OCI-LY1 (cell line): ENCODE measurements around the gene FGFR2.

Source experiments
- H2AFZ ChIP-seq: fragments of 200-600 bp; sonication (generic), shearing (Covaris generic); 2 replicates; pipeline ENCODE4 v1.6.0; 2014; ENCODE audit warnings: antibody characterized with exemption, mild to moderate bottlenecking, low read length
- H3F3A ChIP-seq: fragments of 200-600 bp; sonication (generic), shearing (Covaris generic); 2 replicates; pipeline ENCODE4 v1.6.0; 2014; ENCODE audit warnings: mild to moderate bottlenecking, antibody characterized with exemption, low read length, moderate library complexity; ENCODE audit not compliant: insufficient read depth
- H3K27ac ChIP-seq: fragments of 200-600 bp; sonication (generic); 2 replicates; pipeline ENCODE4 v1.5.1; 2014; ENCODE audit warnings: low read length, mixed run types, mild to moderate bottlenecking, low read depth; ENCODE audit not compliant: poor library complexity, severe bottlenecking
- H3K27me3 ChIP-seq: fragments of 200-600 bp; sonication (generic); 2 replicates; pipeline ENCODE4 v1.6.0; 2014; ENCODE audit warnings: antibody characterized with exemption, mild to moderate bottlenecking, low read length, moderate library complexity; ENCODE audit not compliant: insufficient read depth
- H3K36me3 ChIP-seq: fragments of 200-600 bp; sonication (generic); 2 replicates; pipeline ENCODE4 v1.6.1; 2014; ENCODE audit warnings: mild to moderate bottlenecking, antibody characterized with exemption, low read length, moderate library complexity, mixed read lengths; ENCODE audit not compliant: insufficient read depth
- H3K4me1 ChIP-seq: fragments of 200-600 bp; sonication (generic); 2 replicates; pipeline ENCODE4 v1.5.1; 2014; ENCODE audit warnings: mild to moderate bottlenecking, low read length, moderate library complexity; ENCODE audit not compliant: insufficient read depth, severe bottlenecking
- H3K4me2 ChIP-seq: fragments of 200-600 bp; sonication (generic), shearing (Covaris generic); 2 replicates; pipeline ENCODE4 v1.6.1; 2014; ENCODE audit warnings: low read length
- H3K4me3 ChIP-seq: fragments of 200-600 bp; sonication (generic); 2 replicates; pipeline ENCODE4 v1.5.1; 2014; ENCODE audit warnings: low read length, low read depth, mild to moderate bottlenecking, mixed read lengths; ENCODE audit not compliant: poor library complexity, severe bottlenecking
- H3K79me2 ChIP-seq: fragments of 200-600 bp; shearing (Covaris generic); 2 replicates; pipeline ENCODE4 v1.6.1; 2016; ENCODE audit warnings: mixed run types, low read length, mixed read lengths; ENCODE audit not compliant: insufficient read depth
- H3K9ac ChIP-seq: fragments of 200-600 bp; sonication (generic), shearing (Covaris generic); 2 replicates; pipeline ENCODE4 v1.6.1; 2014; ENCODE audit warnings: mild to moderate bottlenecking, low read length, mixed read lengths
- H3K9me2 ChIP-seq: fragments of 200-600 bp; sonication (generic), shearing (Covaris generic); 2 replicates; pipeline ENCODE4 v1.6.1; 2014; ENCODE audit warnings: low read depth, mild to moderate bottlenecking, low read length, mixed read lengths
- H3K9me3 ChIP-seq: fragments of 200-600 bp; shearing (Covaris generic); 2 replicates; pipeline ENCODE4 v1.6.1; 2014; ENCODE audit warnings: low read length, mixed read lengths
- H4K20me1 ChIP-seq: fragments of 200-600 bp; sonication (generic), shearing (Covaris generic); 2 replicates; pipeline ENCODE4 v1.6.0; 2016; ENCODE audit warnings: mild to moderate bottlenecking, low read length; ENCODE audit not compliant: insufficient read depth
- EZH2 ChIP-seq: fragments of 200-600 bp; sonication (generic), shearing (Covaris generic); IDR thresholded peaks from 2 replicates; pipeline ENCODE4 v1.8.0; 2017; ENCODE audit warnings: borderline replicate concordance, mixed run types, mild to moderate bottlenecking, antibody characterized with exemption, low read length, moderate library complexity, mixed read lengths
- TF ChIP-seq, protein P1 (sequence below): fragments of 200-600 bp; sonication (generic), shearing (Covaris generic); IDR thresholded peaks from 2 replicates; pipeline ENCODE4 v1.5.1; 2017; ENCODE audit warnings: mild to moderate bottlenecking, antibody characterized with exemption, low read length, moderate library complexity, mixed read lengths

The FGFR2 gene

GRCh38 chr10:121594623-121595350 lies 3.5 kb downstream of the FGFR2 start:
- H3K36me3 ChIP-seq = no peaks in the 10 kb centered on the region
- H3K4me3 ChIP-seq = no peak overlapping the region
- no peaks in the 10 kb centered on the region for H3K79me2 ChIP-seq
- no peak overlapping the region for H2AFZ ChIP-seq
- no peak overlapping the region for H3K4me2 ChIP-seq
- no peak overlapping the region for H3K9ac ChIP-seq
- TF ChIP-seq, protein P1, sequence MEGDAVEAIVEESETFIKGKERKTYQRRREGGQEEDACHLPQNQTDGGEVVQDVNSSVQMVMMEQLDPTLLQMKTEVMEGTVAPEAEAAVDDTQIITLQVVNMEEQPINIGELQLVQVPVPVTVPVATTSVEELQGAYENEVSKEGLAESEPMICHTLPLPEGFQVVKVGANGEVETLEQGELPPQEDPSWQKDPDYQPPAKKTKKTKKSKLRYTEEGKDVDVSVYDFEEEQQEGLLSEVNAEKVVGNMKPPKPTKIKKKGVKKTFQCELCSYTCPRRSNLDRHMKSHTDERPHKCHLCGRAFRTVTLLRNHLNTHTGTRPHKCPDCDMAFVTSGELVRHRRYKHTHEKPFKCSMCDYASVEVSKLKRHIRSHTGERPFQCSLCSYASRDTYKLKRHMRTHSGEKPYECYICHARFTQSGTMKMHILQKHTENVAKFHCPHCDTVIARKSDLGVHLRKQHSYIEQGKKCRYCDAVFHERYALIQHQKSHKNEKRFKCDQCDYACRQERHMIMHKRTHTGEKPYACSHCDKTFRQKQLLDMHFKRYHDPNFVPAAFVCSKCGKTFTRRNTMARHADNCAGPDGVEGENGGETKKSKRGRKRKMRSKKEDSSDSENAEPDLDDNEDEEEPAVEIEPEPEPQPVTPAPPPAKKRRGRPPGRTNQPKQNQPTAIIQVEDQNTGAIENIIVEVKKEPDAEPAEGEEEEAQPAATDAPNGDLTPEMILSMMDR = no peak
- TF ChIP-seq EZH2 = no peak
- H3K9me3 ChIP-seq = no peaks in the 10 kb centered on the region
- H3K4me1 ChIP-seq = no peaks in the 10 kb centered on the region
- no peaks in the 10 kb centered on the region for H3F3A ChIP-seq
- H4K20me1 ChIP-seq = no peaks in the 10 kb centered on the region
- H3K9me2 ChIP-seq = no peaks in the 10 kb centered on the region
- peaks cover 3% of the 10 kb centered on the region; the same call in 1 of the 2 replicates for H3K27me3 ChIP-seq
- no peak overlapping the region for H3K27ac ChIP-seq

GRCh38 chr10:121594076-121594475 lies 4.2 kb downstream of the FGFR2 start:
- Histone ChIP-seq H4K20me1 (no peaks in the 10 kb centered on the region), H3F3A (no peaks in the 10 kb centered on the region), H3K27ac (no peak overlapping the region), H3K36me3 (no peaks in the 10 kb centered on the region), H3K9me2 (no peaks in the 10 kb centered on the region), H3K9me3 (no peaks in the 10 kb centered on the region), H3K27me3 (peaks cover 3% of the 10 kb centered on the region; the same call in 1 of the 2 replicates), H2AFZ (no peak overlapping the region), H3K4me3 (no peak overlapping the region), H3K9ac (no peak overlapping the region), H3K4me1 (no peaks in the 10 kb centered on the region), H3K79me2 (no peaks in the 10 kb centered on the region), H3K4me2 (no peak overlapping the region)
- TF ChIP-seq EZH2 = no peak
- TF ChIP-seq, protein P1 = no peak

DNA sequence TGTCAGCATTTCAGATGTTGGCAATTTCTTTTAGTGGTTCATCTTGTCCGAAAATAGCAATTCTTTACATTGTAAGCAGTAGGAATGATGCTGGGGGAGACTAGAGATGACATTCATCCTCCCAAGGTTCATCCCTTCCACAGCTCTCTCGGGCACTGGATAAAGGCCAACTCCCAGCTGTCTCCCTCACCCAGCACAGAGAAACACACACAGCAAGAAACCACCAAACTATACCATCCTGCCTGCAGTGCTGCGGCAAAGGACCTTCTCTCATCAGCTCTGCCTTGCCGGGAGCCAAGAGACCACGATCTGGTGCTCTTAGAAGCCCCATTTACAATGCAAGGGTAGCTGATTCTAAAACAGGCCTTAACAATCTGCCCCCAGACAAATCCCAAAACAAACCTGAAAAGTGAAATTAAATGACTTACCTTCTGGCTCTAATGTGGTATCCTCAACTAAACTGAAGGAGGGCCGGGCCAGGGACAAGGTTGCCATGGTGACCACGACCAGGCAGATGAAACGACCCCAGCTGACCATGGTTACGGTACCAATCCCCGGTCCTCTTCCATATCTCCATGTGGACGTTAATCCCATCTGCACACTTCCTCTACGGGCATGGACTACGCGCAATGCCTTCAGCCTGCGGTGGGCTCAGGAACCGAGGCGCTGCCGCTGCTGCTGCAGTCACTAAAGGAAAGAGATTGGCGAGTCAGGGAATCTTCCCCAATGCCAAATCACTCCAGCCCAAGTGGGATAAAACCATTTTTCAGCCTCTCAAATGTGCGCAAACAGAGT lies 4.8 kb downstream of the FGFR2 start:
- H2AFZ ChIP-seq = no peak overlapping the region
- peaks cover 3% of the 10 kb centered on the region; the same call in 1 of the 2 replicates for H3K27me3 ChIP-seq
- H4K20me1 ChIP-seq = no peaks in the 10 kb centered on the region
- H3K27ac ChIP-seq = no peak overlapping the region
- no peaks in the 10 kb centered on the region for H3K79me2 ChIP-seq
- H3F3A ChIP-seq = no peaks in the 10 kb centered on the region
- H3K9ac ChIP-seq = no peak overlapping the region
- no peaks in the 10 kb centered on the region for H3K9me3 ChIP-seq
- TF ChIP-seq EZH2 = no peak
- TF ChIP-seq, protein P1 = no peak
- no peak overlapping the region for H3K4me2 ChIP-seq
- no peaks in the 10 kb centered on the region for H3K9me2 ChIP-seq
- no peaks in the 10 kb centered on the region for H3K4me1 ChIP-seq
- H3K36me3 ChIP-seq = no peaks in the 10 kb centered on the region
- no peak overlapping the region for H3K4me3 ChIP-seq
